IPS-NIHi7 (cell line): Measurements from ENCODE around the gene NHP2.

Experiments
- DNase-seq: peaks from one replicate; pipeline ENCODE4 v3.0.0; 2012; ENCODE audit warnings: mixed read lengths; ENCODE audit errors: extremely low spot score

NHP2 gene

DNA sequence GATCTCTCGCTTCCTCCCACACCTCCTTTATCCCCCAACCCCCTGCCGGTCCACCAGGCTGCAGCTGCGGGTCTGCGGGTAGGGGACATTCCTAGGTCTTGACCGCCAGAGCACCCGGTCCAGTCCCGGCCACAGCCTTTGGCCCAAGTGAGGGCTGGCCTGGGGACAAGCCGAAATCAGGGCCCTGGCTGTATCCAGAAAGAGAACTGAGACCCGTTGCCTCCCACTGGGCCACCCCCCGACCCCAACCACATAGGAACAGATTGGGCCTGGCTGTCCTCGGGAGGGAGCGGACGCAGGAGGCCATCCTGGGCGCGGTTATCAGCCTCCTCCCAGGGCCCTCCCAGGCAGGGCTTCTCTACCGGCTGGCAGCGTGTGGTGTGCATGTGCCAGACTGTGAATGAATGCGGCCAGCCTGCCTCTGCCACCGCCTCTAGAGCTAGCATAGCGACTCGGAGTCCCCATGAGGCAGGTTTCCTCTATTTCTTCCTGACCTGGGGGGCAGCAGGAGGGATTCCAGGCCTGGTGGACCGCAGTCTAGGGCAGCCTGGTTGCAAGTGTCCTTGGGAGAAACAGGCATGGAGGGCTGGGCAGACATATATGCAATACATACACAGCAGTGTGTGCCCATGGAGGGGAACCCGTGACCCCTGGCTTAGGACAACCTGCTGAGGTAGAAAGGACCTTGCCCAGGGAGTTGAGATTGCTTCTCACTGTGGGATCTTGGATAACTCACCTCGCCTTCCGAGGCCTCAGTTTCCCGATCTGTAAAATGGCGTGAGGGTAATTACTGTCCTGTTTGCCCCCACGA, 39.2 kb downstream of the NHP2 start:
- no peak for DNase-seq

DNA sequence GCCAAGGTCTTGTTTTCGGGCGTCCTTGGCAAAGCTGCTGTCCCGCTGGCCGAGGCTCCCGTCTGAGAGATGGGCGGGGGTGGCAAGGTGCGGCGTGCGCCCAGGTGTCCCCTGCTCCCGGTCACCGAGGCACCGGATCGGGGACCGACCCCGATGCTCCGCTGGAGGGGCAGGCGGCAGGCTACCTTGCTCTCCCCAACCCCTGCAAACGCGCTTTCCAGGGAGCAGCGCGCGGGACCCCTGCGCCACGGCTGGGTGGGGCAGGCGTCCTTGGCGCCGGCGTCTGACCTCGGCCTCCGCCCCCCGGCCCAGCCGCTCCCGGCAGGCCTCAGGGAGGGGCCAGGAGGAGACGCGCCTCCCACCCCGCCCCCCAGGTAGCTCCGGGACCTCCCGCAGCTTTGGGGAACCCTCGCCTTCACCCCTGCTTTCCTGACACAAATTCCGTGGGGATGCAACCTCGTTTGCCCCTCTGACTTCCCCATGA, 39.8 kb downstream of the NHP2 start:
- peak; percentile 54 for DNase-seq

DNA sequence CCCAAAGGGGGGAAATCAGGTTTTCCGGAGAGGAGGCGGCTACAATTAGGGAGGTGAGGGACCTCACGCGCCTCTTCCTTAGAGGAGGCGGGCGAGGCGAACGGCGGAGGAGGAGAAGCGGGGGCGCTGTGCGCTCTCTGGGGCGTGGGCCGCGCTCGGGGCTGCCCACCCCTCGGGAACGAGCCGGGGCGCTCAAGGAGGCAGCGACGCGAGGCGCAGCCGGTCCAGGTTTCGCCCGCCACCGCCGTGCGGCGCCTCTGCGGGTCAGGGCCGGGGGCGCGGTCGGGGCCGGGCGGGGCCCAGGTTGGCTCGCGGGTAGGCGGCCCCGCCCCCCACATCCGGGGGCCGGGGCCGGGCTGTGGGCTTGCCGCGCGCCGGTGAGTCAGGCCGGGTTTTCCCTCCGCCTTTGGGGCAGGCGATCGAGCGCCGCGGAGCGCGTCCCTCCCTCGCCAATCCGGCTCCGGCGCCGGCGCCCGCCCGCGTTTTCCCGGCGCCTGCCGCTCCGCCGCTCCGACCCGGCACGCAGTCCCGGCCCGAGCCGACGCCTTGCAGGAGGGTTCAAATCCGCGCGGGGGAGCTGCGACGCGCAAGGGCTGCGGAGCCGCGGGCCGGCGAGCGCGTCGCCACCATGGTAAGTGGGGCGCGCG, 40.4 kb downstream of the NHP2 start, which contains the start of gene N4BP3:
Gene N4BP3, plus strand, starts transcription at position 392 of the 647 bp plus-strand sequence. CDS start 6,052 bp downstream, outside the sequence.
- peak; percentile 95 for DNase-seq

DNA sequence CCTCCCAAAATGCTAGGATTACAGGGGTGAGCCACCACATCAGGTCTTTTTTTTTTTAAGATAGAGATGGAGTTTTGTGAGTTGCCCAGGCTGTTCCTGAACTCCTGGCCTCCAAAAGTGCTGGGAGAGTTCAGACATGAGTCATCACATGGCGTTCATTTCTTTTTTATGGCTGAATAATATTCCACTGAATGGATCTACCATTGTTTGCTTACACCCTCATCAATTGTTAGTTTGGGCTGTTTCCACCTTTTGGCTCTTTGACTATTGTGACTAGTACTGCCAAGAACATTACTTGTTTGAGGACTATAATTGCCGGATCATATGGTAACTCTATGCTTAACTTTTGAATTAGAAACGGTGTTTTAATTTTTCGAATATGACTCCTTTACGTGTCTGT, 41.1 kb downstream of the NHP2 start:
- DNase-seq: no peak

DNA sequence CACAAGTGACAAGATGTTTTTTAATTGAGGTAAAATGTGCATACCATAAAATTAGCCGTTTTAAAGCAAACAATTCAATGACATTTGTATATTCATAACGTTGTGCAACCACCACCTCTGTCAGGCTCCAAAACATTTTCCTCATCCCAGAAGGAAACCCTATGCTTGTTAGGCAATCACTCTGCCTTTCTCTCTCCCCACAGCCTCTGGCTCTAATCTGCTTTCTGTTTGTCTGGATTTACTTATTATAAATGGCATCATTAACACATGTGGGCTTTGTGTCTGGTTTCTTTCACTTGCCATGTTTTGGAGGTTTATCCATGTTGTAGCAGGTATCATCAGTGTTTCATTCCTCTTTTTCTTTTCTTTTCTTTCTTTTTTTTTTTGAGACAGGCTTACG, 41.8 kb downstream of the NHP2 start:
- no peak for DNase-seq

DNA sequence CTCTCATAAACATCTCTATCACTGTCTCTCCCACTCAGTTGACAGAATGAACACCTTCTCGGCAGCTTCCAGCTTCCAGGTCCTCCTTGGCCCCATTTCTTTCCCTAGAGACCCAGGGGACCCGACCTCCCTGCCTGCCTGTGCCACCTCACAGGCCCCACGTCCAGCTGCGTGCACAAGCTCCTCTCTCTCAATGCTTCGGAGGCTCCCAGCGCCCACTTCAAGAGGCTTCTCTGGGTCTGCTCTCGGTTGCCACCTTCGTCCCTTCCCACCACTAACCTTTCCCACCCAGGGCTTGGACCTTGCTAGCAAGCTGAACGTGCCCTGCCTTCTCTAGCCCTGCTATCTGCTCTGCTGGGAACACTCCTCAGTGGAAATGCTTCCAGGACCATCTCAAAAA, 43.2 kb downstream of the NHP2 start:
- DNase-seq: no peak

DNA sequence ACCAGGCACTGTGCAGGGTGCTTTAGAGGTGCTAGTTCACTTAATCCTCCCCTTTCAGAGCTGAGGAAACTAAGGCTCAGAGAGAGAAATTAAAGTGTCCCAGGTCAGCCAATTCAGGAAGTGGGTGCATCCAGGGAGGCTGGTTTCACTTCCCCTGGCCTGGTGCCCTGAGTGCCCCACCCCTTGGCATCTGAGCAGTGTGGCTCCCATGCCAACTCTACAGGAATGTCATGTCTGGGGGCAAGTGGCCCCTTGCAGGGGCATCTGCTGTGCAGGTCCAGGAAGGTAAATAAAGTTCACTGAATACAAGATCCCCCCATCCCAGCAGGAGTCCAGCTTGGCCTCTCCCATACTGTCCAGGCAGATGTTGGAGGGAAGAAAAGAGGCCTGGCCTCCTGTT, 44.7 kb downstream of the NHP2 start:
- no peak for DNase-seq

DNA sequence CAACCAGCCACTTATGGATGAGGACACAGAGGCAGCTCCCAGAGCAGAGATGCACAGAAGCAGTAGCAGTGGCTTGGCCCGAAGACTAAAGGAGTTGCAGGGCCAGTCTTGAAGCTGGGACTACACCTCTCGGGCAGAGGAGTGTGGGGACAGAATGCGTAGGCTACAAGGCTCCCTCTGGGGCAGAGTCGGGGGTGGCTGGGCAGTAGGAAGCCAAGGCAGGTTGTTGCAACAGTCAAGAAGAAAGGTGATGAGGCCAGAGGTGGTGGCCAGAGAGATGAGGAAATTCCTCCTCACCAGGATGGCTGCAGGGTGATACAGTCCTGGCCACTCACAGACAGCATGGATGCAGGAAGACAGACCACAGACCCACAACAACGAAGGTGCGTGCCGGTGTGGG, 45.2 kb downstream of the NHP2 start:
- DNase-seq: peak; percentile 6

DNA sequence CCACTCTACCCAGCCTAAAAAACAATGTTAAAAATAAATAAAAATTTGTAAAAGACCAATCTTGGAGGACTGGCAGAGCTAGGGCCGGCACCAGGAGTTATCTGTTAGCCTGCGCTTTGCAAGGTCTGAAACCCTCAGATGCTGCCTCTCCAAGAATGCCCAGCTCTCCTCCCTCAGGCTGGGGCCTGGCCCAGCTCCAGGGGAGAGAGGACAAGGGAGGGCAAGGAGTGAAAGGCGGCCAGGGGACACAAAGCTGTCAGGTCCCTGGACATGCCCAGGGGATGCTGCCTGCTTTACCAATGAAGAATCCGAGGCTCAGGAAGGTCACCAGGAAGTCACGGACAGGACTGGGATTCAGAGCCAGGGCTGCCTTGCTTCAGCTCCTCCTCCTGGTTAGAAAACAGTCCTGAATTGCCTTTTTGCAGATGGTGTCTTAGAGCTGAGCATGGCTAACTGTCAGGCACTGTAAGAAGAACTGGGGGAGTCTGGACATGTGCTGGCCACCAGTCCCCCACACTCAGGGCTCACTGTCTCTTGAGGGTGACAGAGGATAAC, 45.9 kb downstream of the NHP2 start:
- peak; percentile 59 for DNase-seq

DNA sequence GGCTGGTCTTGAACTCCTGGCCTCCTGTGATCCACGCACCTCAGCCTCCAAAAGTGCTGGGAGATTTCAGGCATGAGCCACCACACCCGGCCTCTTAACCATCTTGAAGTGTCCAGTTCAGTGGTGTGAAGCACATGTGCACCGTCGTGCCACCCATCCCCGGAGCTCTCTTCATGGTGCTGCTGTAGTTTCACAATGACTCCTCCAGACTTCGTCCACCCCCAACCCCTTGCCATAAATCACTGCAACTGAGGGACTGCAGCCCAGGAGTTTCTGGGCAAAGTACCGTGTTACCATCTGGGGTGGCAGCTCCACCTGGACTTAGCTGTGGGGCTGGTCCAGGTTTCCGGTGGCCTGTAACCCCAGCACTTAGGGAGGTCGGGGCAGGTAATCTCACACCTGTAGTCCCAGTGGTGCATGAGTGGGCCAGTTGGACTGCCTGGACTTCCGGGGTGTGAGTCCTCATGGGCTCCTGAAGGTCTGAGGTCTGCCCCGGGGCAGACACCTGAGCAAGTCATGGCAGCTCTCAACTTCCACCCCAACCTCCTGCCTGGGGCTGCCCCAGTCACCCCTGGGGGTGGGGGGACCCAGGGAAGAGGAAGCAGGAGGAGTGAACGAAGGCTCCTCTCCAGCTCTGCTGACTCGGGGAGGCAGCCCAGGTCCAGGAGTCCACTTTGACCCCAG, 47.0 kb downstream of the NHP2 start:
- DNase-seq: no peak

DNA sequence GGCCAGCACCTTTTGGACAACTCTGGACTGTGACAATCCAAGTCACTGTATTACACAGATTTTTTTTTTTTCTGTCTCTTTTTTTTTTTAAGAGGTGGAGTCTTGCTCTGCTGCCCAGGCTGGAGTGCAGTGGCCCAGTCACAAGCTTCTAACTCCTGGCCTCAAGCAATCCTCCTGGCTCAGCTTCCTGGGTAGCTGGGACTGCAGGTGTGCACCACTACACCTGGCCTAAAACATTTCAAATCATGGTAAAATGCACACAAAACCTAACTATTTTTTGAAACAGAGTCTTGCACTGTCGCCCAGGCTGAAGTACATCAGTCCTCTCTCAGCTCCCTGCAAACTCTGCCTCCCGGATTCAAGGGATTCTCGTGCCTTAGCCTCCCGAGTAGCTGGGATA, 47.6 kb downstream of the NHP2 start:
- DNase-seq: no peak

DNA sequence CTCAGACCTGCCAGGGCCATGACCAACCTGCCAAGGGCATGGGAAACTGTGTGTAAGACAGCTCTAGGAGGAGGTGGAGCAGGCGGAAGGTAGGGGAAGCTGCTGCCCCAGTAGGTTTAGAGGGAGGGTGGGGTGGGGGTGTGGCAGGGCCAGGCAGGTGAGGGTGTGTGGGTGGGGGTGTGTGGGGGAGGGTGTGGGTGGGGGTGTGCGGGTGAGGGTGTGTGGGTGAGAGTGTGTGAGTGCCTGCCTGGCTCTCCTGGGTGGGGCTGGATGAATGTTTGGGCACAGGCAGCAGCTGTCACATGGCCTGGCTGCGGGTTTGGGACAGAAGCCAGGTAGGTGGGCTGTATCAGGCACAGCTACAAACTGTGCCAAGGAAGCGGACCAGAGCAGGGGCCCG, 49.2 kb downstream of the NHP2 start:
- no peak for DNase-seq

DNA sequence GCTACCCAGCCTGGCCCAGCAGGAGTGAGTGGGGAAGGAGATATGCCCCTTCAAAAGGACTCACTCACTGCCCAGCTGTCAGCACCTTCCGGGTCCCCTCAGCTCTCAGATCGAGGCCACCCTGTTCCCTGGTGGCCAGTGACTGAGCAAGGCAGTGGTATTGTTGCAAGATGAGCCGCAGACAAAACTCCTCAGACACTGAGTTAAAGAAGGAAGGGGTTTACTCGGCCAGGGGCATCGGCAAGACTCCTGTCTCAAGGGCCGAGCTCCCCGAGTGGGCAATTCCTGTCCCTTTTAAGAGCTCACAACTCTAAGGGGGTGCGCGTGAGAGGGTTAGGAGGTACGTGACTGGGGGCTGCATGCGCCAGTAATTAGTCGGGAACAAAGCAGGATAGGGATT, 50.1 kb downstream of the NHP2 start:
- DNase-seq: no peak
